ENCODE measurements around the gene UBL7.
A peak's percentile ranks its signal among the peaks of the same experiment; 100 is the strongest.

Gene UBL7

GRCh38 chr15:74460871-74461846, at the start of gene UBL7:
TSS of gene UBL7 (minus strand) at chr15:74461160. CDS start at chr15:74458867, 2,293 bp downstream.
- peak within 1 kb of the TSS; percentile 76 for H3K4me3 ChIP-seq (ENCODE audit: low read depth, low read length)
- TF ChIP-seq, protein P1, sequence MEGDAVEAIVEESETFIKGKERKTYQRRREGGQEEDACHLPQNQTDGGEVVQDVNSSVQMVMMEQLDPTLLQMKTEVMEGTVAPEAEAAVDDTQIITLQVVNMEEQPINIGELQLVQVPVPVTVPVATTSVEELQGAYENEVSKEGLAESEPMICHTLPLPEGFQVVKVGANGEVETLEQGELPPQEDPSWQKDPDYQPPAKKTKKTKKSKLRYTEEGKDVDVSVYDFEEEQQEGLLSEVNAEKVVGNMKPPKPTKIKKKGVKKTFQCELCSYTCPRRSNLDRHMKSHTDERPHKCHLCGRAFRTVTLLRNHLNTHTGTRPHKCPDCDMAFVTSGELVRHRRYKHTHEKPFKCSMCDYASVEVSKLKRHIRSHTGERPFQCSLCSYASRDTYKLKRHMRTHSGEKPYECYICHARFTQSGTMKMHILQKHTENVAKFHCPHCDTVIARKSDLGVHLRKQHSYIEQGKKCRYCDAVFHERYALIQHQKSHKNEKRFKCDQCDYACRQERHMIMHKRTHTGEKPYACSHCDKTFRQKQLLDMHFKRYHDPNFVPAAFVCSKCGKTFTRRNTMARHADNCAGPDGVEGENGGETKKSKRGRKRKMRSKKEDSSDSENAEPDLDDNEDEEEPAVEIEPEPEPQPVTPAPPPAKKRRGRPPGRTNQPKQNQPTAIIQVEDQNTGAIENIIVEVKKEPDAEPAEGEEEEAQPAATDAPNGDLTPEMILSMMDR (IDR thresholded peaks at IDR 0.05; ENCODE audit: low read depth, low read length, missing control alignments), result peak; percentile 36
- in situ Hi-C loops (cut with HindIII; ENCODE audit: low sequenced_read_pairs), result no loop called here
- peak; percentile 93 for DNase-seq (ENCODE audit: low read depth)

DNA sequence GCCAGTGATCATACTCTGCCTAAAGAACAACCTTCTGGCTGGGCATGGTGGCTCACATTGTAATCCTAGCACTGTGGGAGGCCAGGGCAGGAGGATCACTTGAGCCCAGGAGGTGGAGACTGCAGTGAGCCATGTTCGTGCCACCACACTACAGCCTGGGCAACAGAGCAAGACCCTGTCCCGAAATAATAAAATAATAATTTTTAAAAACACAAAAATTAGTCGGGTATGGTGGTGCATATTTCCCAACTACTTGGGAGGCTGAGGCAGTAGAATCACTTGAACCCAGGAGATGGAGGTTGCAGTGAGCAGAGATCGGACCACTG, 45.5 kb upstream of the UBL7 start:
- no peak for DNase-seq (ENCODE audit: low read depth)
- TF ChIP-seq, protein P1 (IDR thresholded peaks at IDR 0.05; ENCODE audit: low read depth, low read length, missing control alignments), result no peak
- no peak overlapping the region for H3K4me3 ChIP-seq (ENCODE audit: low read depth, low read length)

DNA sequence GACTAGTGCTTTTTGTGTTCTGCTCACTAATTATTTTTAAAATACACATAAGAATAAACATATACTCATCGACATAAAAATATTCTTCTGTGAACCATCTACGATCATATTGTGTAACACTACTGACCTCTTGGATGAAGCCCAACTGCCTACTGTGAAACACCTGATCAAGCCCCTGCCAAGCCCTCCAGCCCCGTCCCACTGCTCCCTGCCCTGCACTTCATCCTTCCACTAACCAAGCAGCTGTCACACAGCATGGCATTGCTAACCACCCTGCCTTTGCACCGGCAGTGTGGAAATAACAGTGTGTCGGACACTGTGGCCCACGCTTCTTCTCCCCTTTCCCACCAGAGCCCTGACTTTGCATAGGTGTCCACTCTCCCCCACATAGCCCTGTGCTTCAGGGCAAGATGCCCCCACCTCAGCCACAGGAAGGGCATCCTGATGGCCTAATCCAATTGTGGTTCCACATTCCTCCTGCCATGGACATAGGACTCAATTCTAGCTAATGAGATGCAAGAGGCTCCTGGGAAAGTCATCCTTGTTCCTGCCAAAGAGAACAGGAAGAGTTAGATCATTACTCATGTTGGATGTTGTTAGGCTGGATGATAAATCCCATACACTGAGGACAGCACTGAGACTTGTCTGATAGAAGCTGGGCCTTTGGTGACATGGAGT, 45.0 kb upstream of the UBL7 start:
- in situ Hi-C loops (cut with HindIII; ENCODE audit: low sequenced_read_pairs), result no loop called here
- TF ChIP-seq, protein P1 (IDR thresholded peaks at IDR 0.05; ENCODE audit: low read depth, low read length, missing control alignments), result no peak
- H3K4me3 ChIP-seq (ENCODE audit: low read depth, low read length), result no peak overlapping the region
- DNase-seq (ENCODE audit: low read depth), result no peak

More for the DNA sequence above, 45.5 kb upstream of the UBL7 start:
- in situ Hi-C loops (cut with HindIII; ENCODE audit: low sequenced_read_pairs), result no loop called here

DNA sequence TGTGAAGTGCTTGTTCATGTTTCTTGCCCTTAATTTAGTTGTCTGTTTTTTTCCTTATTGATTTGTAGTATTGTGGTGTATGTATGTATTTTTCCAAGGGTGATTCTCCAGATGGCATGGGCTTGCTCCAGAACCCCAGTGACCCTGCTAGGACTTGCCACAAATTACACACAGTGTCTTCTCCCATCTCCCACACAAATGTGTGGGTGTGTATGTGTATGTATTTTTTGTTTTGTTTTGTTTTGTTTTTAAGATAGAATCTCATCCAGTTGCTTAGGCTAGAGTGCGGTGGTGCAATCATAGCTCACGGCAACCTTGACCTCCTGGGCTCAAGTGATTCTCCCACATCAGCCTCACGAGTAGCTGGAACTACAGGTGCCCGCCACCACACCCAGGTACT, 43.9 kb upstream of the UBL7 start:
- TF ChIP-seq, protein P1 (IDR thresholded peaks at IDR 0.05; ENCODE audit: low read depth, low read length, missing control alignments), result no peak
- DNase-seq (ENCODE audit: low read depth), result no peak
- H3K4me3 ChIP-seq (ENCODE audit: low read depth, low read length), result no peak overlapping the region
- in situ Hi-C loops (cut with HindIII; ENCODE audit: low sequenced_read_pairs), result no loop called here

GRCh38 chr15:74504418-74504817, 43.5 kb upstream of the UBL7 start:
- no peak for DNase-seq (ENCODE audit: low read depth)
- TF ChIP-seq, protein P1 (IDR thresholded peaks at IDR 0.05; ENCODE audit: low read depth, low read length, missing control alignments), result no peak
- H3K4me3 ChIP-seq (ENCODE audit: low read depth, low read length), result no peak overlapping the region
- in situ Hi-C loops (cut with HindIII; ENCODE audit: low sequenced_read_pairs), result no loop called here

DNA sequence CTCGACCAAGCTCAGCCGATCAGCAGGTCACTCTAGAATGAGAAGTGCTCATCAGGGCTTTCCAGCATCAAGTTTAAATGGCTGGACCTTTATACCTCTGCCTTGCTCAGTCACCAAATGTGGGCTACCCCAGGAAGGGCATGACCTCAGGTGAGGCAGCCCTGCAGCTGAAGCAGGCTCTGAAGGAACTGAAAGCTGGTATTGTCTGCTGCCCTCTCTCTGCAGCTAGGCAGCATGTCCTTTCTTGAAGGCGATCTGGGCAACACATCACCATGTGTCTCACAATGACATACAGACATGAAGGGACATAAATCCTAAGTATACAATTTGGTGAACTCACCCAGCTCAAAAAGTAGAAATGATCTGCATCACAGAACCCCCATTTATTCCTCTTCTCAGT, 41.3 kb upstream of the UBL7 start:
- in situ Hi-C loops (cut with HindIII; ENCODE audit: low sequenced_read_pairs), result no loop called here
- no peak overlapping the region for H3K4me3 ChIP-seq (ENCODE audit: low read depth, low read length)
- DNase-seq (ENCODE audit: low read depth), result no peak
- TF ChIP-seq, protein P1 (IDR thresholded peaks at IDR 0.05; ENCODE audit: low read depth, low read length, missing control alignments), result no peak
